ENCODE data around the gene LRBA.
"Not testable (repeated sequence)": the region's sequence is repeated elsewhere in the genome, so short reads cannot be mapped to it uniquely, and the experiment has no call there.

The LRBA gene

DNA sequence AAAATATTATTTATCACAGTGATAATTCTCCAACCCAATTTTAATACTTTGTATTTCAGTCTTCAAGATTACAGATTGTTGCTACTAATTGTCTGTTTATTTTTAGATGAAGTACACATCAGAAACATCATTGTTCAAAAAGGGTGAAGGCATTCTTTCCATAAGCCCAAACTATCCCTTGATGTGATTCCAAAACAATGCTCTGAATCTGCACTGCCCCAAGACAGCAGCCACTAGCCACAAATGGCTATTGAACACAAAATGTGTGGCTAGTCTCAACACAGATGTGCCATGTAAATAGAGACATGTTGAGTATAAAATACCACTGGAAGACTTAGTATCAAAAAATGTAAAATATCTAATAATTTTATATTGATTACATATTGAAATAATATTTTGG, 583.9 kb downstream of the LRBA start:
- DNase-seq (ENCODE audit: low read depth in 2 of 2, low spot score in 1 of 2), result no peak

DNA sequence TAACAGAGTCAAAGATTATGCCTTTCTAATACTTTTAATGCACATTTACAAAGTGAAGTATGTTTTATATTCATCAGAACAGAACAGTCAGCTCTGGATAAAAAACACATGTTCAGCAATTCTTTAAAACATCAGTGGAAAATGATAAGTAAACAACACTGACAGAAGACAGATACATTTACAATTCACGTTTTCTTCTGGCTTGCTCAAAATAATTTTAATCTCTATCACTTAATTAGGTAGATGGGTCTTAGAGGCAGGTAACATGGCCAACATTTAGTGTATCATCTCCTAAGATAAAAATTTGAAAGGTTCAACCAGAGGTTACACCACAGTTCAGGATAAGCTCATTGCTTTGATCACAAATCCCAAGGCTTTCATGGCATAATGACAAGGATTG, 589.9 kb downstream of the LRBA start:
- no peak for DNase-seq (ENCODE audit: low read depth in 2 of 2, low spot score in 1 of 2)

DNA sequence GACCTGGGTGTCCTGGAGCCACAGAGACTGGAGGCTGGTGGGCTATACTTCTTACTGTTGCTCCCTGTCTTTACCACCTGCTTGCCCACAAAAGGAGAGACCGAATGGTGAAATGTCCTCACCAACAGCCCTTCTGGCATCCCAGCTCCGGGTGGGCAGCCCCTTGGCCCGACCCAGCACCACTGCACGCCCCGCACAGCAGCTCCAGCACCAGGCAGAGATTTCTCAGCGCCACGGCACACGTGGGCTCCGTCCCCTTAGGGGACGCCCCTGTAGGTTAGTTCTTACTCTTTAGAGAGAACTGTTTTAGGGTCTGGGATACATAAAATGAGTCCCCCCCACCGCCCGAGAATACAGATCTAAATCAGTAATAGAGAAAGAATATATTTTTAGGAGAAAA, 591.6 kb downstream of the LRBA start:
- no peak for DNase-seq (ENCODE audit: low read depth in 2 of 2, low spot score in 1 of 2)

DNA sequence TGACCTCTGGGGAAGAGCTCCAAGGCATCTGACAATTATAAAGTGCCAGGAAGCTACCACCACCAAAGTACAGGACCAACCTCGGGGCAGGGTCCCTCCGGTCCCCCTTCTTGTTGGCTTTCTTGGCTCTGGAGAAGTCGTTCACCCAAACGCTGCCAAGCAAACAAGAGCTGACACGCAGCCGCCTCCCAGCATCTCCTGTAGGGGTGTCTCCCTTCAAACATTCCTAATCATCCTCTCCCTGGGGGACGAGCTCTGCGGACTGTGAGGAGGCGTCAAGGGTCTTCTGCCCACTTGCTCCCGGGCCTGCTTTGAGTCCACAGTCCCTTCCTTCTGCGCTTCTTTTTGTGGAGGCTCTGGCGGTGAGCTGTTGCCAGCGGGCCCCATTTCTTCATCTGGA, 592.0 kb downstream of the LRBA start:
- no peak for DNase-seq (ENCODE audit: low read depth in 2 of 2, low spot score in 1 of 2)

DNA sequence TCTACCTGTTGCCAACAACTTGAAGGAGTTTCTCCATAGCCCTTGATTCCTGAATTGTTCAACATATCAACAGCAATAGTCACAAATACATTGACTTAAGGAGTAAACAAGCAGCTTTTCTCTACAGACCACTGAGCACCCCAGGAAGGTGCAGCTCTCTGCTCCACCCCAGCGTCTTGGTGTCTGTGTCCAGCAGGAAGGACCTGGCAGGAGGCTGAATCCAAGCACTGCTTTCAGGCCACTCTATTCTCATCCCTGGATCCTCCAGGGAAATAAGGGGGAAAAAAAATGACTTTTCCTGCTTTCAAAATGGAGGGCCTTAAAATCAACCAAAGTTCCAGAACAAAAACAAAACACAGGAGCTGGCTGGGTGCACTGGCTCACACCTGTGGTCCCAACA, 593.5 kb downstream of the LRBA start:
- DNase-seq (ENCODE audit: low read depth in 2 of 2, low spot score in 1 of 2), result no peak

DNA sequence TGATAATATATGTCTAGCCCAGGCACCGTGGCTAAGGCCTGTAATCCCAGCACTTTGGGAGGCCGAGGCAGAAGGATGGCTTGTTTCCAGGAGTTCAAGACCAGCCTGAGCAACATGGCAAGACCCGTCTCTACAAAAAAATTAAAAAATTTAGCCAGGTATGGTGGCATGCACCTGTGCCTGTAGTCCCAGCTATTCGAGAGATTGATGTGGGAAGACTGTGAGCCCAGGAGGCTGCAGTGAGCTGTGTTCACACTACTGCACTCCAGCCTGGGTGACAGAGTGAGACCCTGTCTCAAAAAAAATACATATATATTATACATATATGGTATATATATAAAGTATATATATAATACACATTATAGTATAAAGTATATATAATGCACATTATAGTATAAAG, 595.1 kb downstream of the LRBA start:
- DNase-seq (ENCODE audit: low read depth in 2 of 2, low spot score in 1 of 2), result no peak

DNA sequence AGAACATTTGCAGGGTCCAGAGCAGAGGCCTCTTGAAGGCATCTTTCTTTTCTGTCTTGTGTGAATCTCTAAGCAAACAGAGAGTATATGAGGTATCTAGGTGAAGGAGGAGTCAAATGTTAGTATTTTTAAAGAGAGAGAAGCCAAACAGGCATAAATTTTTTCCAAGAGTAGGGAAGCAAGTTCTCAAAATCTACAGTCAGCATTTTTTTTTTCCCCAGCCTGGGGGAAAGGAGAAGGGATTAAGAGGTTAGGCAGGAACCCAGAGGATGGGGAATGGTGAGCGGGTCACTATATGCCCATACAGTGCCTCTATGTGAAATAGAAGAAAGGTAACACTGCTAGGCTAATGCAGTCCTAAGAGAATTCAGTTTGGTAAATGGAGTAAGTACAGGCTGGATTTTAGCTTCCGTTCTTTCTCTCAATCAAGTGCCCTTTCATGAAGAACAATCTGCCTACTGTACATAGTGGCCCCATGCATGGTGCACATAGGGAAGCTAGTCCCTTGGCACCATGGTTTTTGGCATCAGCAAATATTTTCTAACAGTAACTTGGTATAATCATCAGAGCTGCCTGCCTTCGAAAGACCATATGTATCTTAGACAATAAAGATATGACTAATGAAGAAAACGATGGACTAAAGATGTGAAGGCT, 596.2 kb downstream of the LRBA start:
- DNase-seq (ENCODE audit: low read depth in 2 of 2, low spot score in 1 of 2), result no peak

DNA sequence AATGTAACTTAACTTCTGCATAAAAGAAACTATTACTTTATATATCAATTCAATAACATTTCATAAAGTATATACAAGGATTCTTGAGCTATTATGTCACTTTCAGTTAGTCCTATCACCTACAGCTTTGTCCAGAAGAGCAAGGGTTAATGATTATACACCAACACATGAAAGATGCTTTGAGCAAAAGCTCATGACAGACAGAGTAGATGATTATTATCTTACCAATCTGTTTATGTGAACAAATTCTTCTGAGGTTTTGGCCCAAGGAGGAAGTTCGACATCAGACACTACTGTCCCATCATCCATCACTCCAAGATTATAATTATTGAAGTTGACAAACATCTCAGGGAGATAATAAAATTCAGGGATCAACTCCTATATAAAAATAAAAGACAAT, 599.9 kb downstream of the LRBA start:
- no peak for DNase-seq (ENCODE audit: low read depth in 2 of 2, low spot score in 1 of 2)

DNA sequence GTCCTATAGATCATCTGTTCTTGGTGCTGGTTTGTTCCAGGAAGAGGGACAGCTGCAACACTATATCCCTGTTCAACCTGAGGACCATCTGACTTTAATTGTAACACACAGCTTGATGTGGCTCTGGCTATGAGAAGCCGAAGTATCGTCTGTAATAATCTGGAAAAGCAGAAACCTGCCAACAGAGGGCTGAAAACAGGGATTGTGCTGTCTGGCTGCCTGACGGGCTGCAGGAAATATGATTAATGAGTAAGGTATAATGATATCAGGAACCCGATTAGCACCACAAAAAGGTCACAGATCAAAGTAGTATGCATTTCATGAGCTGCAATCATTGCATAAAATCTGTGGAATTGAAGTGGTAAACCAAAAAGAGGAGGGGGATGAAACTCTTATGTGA, 603.6 kb downstream of the LRBA start:
- no peak for DNase-seq (ENCODE audit: low read depth in 2 of 2, low spot score in 1 of 2)

DNA sequence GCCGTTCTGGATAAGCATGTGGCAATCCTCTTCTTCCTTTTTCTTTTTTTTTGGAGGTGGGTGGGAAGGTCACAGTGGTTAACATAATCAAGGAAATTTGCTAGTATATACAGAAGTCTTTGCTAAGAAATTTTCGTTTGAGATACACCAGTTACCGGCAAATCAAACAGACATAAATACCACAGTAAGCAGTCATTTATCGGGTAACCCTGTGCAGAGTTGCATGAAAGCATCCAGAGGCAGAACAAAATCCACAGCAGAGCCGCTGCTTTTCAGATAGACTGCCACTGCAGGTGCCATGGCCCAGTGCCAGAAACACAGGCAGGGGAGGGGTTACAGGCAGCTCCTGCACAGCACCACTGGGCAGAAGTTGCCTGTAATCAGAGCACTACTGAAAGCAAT, 612.2 kb downstream of the LRBA start:
- no peak for DNase-seq (ENCODE audit: low read depth in 2 of 2, low spot score in 1 of 2)

DNA sequence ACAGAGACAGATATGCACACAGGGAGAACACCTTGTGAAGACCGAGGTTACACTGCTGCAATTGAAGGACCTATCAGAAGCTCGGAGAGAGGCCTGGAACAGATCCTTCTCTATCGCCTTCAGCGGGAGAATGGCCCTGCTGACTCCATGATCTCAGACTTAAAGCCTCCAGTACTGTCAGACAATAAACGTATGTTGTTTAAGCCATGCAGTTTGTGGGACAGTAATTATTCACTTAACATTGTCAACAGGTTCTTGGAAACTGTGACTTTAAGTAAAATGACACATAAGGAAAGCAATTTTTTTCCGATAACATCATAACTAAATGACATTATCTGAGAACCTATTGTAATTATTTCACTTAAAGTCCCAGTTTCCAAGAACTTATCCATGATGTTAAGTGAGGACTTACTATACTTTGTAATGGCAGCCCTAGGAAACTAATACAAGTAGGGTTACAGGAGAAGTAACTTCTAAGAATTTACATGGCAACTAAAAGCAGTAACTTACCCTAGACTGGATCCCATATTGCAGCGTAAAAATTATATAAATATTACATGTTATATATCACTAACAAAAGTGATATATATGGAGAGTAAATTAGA, 613.9 kb downstream of the LRBA start:
- DNase-seq (ENCODE audit: low read depth in 2 of 2, low spot score in 1 of 2), result no peak

DNA sequence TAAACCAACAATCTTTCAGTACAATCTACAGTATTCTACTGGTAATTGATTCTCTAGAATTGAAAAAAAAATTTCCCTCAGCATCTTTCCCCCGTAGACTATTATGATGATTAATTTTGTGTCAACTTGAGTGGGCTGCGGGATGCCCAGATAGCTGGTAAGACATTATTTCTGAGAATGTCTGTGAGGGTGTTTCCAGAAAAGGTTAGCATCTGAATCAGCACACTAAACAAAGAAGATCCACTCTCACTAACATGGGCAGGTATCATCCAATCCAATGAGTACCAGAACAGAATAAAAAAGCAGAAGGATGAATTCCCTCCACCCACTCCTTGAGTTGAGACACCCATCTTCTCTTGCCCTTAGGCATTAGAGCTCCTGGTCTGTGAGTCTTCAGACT, 619.2 kb downstream of the LRBA start:
- DNase-seq (ENCODE audit: low read depth in 2 of 2, low spot score in 1 of 2), result no peak

DNA sequence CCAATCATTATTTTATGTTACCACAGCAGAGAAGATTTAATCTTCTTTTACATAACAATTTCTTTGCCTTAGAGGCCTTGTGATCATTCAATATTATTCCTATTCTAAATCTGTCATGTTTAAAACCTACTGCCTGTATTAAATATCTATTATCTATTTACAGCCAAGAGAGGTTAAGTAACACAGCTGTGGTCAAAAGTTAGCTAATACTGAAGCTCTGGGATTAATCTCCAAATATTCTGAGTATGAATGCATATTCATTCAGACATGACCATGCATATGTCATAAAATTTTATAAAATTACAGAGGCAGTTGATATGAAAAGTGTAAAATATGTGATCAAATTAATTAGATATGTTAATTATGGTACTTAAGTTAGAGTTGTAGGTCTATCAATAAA, 621.0 kb downstream of the LRBA start:
- no peak for DNase-seq (ENCODE audit: low read depth in 2 of 2, low spot score in 1 of 2)

DNA sequence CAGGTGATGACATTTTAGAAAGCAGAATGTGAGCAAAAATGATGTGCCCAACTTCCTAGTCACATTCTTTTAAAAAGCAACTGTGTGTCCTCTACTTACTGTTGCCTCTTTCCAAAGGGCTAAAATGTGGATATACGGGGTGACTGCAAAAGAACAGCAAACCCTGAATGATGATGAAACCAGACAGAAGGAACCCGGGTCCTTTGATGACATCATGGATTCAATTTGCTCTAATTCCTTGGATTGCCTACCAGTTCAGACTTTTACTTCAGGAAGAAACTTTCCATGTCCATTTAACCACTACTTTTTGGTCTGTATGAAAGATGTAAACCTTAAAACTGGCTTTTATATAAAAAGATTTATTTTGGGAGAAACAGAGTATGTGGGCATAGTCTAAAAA, 624.0 kb downstream of the LRBA start:
- no peak for DNase-seq (ENCODE audit: low read depth in 2 of 2, low spot score in 1 of 2)

DNA sequence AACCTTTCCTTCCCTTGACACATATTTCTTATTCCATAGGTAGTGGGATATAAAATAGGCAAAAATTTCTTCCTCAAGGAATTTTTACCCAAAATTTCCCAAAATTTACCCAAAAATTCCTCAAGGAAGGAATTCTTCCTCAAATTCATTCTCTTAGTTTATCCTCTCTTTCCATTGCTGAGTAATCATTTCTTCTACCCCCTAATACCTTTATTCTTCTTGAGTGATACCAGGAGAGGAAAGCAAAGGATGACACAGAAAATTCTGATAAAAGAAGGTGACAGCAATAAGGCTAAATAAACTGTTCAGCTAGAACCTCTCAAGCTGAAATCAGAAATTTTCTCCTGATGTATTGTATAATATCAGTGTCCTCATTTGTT, 624.6 kb downstream of the LRBA start:
- no peak for DNase-seq (ENCODE audit: low read depth in 2 of 2, low spot score in 1 of 2)

DNA sequence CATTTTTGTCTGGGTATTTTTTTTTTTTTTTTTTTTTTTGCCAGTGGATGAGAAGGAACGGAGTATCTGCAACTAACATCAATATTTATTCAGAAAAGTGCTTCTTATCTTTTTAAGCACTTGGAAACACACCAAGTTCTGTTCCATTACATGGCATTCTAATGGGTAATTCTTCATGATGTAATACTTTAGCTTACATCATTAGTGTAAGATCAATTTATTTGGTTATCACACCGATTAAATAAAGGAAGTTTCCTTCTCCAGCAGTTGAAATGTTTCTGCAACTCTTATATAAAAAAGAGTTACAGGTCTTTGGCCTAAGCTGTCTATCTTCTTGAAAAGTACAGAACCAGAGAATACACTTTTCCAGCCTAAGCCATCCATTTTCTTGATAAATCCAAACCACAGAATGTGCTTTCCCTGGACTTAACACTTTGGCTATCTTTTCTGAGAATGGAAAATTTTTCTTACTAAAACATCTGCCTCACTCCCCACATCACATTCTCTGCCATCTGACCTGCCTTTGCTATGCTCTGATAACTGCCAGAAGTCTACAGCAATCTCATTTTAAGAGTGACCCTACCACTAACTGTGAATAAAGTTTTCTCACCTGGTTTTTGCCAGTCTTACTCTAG, 625.1 kb downstream of the LRBA start:
- no peak for DNase-seq (ENCODE audit: low read depth in 2 of 2, low spot score in 1 of 2)

DNA sequence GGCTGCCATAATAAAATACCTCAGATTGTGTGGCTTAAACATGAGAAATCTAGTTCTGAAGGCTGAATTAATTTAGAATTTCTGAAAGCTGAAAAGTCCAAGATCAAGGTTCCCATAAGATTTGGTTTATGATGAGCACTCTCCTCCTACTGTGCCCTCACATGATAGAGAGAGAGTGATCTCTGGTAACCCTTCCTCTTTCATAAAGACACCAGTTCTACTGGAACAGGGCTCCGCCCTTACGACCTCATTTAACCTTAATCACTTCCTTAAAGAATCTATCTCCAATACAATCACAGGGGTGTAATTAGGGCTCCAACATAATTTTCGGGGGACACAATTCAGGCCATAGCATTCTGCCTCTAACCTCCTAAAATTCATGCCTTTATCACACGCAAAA, 627.1 kb downstream of the LRBA start:
- no peak for DNase-seq (ENCODE audit: low read depth in 2 of 2, low spot score in 1 of 2)

DNA sequence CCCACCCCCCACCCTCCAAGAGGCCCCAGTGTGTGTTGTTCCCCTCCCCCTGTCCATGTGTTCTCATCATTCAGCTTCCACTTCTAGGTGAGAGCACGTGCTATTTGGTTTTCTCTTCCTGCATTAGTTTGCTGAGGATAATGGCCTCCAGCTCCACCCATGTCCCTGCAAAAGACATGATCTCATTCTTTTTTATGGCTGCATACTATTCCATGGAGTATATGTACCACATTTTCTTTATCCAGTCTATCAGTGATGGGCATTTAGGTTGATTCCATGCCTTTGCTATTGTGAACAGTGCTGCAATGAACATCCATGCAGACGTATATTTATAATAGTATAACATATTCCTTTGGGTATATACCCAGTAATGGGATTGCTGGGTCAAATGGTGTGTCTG, 628.7 kb downstream of the LRBA start:
- DNase-seq (ENCODE audit: low read depth in 2 of 2, low spot score in 1 of 2), result not testable (repeated sequence)

DNA sequence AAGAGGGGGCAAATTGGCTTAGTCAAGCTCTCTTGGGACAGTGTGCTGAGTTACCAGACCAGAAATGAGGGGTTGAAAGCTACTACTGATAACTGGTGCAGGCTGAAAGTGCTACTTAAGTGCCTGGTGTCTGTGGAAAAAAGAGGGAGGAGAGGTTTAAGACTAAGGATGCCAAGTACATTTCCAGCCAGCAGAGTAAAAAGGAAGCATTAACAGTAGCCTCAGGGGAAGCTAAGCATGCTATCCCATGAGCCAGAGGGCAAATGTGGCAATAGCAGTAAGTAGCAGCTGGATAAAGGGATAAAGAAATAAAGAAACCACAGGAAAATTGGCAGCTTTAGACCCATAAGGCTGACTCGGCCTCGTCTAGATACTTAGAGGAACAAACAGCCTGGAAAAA, 629.5 kb downstream of the LRBA start:
- DNase-seq (ENCODE audit: low read depth in 2 of 2, low spot score in 1 of 2), result no peak

DNA sequence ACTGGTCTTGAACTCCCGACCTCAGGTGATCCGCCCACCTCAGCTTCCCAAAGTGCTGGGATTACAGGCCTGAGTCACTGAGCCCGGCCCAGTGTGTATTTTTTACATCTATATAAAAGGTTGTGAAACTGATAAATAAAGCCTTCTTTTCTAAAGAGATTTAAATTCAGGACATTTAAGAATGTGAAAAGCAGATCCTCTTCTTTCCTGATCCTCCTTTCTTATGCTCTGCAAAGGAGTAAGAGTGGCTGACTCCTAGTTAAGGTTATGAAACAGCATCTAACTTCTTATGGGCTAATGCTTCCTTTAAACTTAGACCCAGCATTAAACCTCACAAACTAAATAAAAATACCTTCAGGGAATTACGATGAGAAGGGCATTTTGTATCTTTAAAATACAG, 630.8 kb downstream of the LRBA start:
- DNase-seq (ENCODE audit: low read depth in 2 of 2, low spot score in 1 of 2), result no peak

DNA sequence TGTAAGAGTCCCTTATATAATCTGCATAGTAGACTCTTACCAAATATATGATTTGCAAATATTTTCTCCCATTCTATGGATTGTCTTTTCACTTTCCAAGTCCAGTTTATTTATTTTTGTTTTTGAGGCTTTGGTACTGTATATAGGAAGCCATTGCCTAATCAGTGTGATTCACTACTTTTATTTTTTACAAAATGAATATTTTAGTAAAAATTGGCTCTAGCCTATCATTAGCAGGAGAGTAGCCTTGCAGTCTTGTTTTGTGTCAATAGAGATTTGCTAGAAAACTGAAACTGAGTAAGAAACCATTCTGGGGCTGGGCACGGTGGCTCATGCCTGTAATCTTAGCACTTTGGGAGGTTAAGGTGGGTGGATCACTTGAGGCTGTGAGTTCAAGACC, 633.1 kb downstream of the LRBA start:
- DNase-seq (ENCODE audit: low read depth in 2 of 2, low spot score in 1 of 2), result no peak

DNA sequence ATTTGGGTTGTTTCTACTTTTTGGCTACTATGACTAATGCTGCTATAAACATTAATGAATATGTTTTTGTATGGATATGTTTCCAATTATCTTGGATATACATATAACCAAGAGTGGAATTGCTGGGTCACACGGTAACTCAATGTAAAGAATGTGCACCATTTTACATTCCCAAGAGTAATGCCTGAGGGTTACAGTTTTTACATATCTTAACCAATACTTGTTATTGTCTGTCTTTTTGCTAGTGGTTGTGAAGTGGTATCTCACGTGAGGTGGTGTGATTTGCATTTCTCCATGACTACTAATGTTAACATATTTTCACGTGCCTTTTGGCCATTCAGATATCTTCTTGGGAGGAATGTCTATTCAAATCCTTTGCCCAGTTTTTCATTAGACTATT, 633.5 kb downstream of the LRBA start:
- DNase-seq (ENCODE audit: low read depth in 2 of 2, low spot score in 1 of 2), result no peak

DNA sequence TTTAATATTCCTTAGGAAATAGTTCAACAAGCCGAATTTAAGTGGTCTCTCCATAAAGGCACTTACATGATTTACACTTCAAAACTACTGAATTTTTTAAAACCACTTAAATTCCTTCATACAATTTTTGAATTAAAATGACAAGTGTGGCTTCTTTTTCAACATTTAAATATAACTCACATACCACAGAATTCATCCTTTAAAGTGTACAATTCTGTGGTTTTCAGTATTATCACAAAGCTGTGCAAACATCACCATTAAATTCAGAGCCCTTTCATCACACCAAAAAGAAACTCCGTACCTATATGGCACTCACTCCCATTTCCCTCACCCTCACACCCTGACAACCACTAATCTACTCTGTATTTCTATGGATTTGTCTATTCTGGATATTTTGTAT, 634.0 kb downstream of the LRBA start:
- no peak for DNase-seq (ENCODE audit: low read depth in 2 of 2, low spot score in 1 of 2)
